Measurements from ENCODE around the gene TRAPPC2L. TPM values are rescaled to one million over a fixed set of nuclear protein-coding genes. Genes with fewer than 3 reads are reported as not detected.
A peak's percentile ranks its signal among the peaks of the same experiment; 100 is the strongest.

Gene TRAPPC2L, protein sequence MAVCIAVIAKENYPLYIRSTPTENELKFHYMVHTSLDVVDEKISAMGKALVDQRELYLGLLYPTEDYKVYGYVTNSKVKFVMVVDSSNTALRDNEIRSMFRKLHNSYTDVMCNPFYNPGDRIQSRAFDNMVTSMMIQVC
- total RNA-seq: 43.9 TPM
- long read RNA-seq, transcript TRAPPC2L-201 (5 exons, 2,215 nt): major isoform, 12 of 41 reads
- long read RNA-seq, partial matches to known transcripts: 2 of 41 reads
- long read RNA-seq, other reads (novel, unspliced or antisense): 25 of 41 reads

- H3K4me3 ChIP-seq: peak within 1 kb of the TSS; percentile 100
- TF ChIP-seq, protein P1, sequence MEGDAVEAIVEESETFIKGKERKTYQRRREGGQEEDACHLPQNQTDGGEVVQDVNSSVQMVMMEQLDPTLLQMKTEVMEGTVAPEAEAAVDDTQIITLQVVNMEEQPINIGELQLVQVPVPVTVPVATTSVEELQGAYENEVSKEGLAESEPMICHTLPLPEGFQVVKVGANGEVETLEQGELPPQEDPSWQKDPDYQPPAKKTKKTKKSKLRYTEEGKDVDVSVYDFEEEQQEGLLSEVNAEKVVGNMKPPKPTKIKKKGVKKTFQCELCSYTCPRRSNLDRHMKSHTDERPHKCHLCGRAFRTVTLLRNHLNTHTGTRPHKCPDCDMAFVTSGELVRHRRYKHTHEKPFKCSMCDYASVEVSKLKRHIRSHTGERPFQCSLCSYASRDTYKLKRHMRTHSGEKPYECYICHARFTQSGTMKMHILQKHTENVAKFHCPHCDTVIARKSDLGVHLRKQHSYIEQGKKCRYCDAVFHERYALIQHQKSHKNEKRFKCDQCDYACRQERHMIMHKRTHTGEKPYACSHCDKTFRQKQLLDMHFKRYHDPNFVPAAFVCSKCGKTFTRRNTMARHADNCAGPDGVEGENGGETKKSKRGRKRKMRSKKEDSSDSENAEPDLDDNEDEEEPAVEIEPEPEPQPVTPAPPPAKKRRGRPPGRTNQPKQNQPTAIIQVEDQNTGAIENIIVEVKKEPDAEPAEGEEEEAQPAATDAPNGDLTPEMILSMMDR (IDR thresholded peaks at IDR 0.05): no peak
- intact Hi-C loops (cut with DNase I): no loop called here
- H3K4me1 ChIP-seq: peaks cover 38% of the 10 kb centered on the region
- peak; percentile 97 for ATAC-seq
- no peaks in the 10 kb centered on the region for H3K27me3 ChIP-seq
- H3K36me3 ChIP-seq: peaks cover 34% of the 10 kb centered on the region
- no peaks in the 10 kb centered on the region for H3K9me3 ChIP-seq
- peak within 1 kb of the TSS; percentile 92 for H3K27ac ChIP-seq
- DNase-seq: peak; percentile 99
These were observed at the start of gene TRAPPC2L, which contains the start of gene GALNS for GRCh38 chr16:88856828-88857727. Gene TRAPPC2L (plus strand): TSS chr16:88857127. CDS start chr16:88857151, 24 bp downstream. Gene GALNS (minus strand): TSS chr16:88856947. CDS start chr16:88856877, 70 bp downstream.

- TF ChIP-seq, protein P1 (IDR thresholded peaks at IDR 0.05): no peak
- H3K4me1 ChIP-seq: peaks cover 24% of the 10 kb centered on the region
- no peaks in the 10 kb centered on the region for H3K27me3 ChIP-seq
- H3K27ac ChIP-seq: no peak overlapping the region
- no peak for ATAC-seq
- intact Hi-C loops (cut with DNase I): no loop called here
- peak; percentile 60 for DNase-seq
- H3K36me3 ChIP-seq: peaks cover 14% of the 10 kb centered on the region
- H3K4me3 ChIP-seq: no peak overlapping the region
- no peaks in the 10 kb centered on the region for H3K9me3 ChIP-seq
These were observed 49.7 kb upstream of the TRAPPC2L start for GRCh38 chr16:88807142-88807625.

GRCh38 chr16:88807626-88808453 is 49.1 kb upstream of the TRAPPC2L start:
- Histone ChIP-seq H3K4me3 (no peak overlapping the region), H3K27ac (no peak overlapping the region), H3K36me3 (peaks cover 14% of the 10 kb centered on the region), H3K27me3 (no peaks in the 10 kb centered on the region), H3K9me3 (no peaks in the 10 kb centered on the region), H3K4me1 (peaks cover 26% of the 10 kb centered on the region)
- intact Hi-C loops (cut with DNase I): no loop called here
- ATAC-seq (no peak), DNase-seq (peak; percentile 60)
- TF ChIP-seq, protein P1 (IDR thresholded peaks at IDR 0.05): no peak

- Histone ChIP-seq H3K27ac (no peak overlapping the region), H3K27me3 (no peaks in the 10 kb centered on the region), H3K4me3 (no peak overlapping the region), H3K4me1 (peaks cover 27% of the 10 kb centered on the region), H3K9me3 (no peaks in the 10 kb centered on the region), H3K36me3 (peaks cover 14% of the 10 kb centered on the region)
- ATAC-seq (no peak), DNase-seq (peak; percentile 56)
- intact Hi-C loops (cut with DNase I): no loop called here
- TF ChIP-seq, protein P1 (IDR thresholded peaks at IDR 0.05): no peak
These were observed 47.8 kb upstream of the TRAPPC2L start for GRCh38 chr16:88809068-88809675.

Data from upper lobe of right lung (tissue), 1 donor.